Measurements from ENCODE around the gene TTL. TPM values are rescaled to one million over a fixed set of nuclear protein-coding genes. Genes with fewer than 3 reads are reported as not detected.
"Not testable (repeated sequence)": the region's sequence is repeated elsewhere in the genome, so short reads cannot be mapped to it uniquely, and the experiment has no call there.

Gene TTL
- total RNA-seq, 1 experiment from 2014 or later: 31.8 TPM

DNA sequence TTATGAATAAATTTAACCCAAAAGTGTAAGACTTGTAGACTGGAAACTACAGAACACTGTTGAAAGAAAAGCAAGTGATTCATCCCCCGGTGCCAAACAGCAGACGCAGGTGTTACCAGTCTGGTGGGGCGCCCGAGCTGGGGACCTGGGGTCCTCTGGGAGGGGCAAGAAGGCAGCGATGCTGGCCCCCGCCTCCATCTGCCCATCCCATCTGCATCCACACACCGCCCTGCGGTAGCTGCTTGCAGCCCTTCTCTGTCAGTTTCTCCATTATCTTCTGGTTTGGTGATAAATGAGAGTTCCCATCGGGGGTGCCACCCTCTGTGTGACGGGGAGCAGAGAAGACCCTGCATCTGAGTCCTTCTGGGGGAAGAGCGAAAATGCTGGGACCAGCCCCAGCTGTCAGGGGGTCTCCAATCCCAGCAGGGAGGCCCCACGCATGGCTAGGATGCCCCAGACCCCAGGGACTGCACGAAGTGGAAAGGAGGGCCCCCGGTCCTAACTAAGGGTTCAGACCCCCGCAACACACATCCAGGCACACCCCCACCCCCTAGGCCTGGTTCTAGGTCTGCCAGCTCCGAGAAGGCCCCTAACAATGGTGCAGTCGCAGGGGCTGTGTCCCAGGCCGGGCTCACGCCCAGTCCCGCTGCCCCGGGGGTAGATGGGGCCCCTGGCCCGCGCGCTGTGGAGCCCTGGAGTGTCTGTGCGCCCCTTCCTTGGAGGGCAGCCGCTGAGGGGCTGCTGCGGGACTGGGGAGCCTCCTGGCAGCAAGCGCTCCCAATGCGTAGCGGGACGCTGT lies 47.8 kb upstream of the TTL start:
- H3K27ac Mint-ChIP-seq (ENCODE audit: unreplicated experiment): no peak overlapping the region

DNA sequence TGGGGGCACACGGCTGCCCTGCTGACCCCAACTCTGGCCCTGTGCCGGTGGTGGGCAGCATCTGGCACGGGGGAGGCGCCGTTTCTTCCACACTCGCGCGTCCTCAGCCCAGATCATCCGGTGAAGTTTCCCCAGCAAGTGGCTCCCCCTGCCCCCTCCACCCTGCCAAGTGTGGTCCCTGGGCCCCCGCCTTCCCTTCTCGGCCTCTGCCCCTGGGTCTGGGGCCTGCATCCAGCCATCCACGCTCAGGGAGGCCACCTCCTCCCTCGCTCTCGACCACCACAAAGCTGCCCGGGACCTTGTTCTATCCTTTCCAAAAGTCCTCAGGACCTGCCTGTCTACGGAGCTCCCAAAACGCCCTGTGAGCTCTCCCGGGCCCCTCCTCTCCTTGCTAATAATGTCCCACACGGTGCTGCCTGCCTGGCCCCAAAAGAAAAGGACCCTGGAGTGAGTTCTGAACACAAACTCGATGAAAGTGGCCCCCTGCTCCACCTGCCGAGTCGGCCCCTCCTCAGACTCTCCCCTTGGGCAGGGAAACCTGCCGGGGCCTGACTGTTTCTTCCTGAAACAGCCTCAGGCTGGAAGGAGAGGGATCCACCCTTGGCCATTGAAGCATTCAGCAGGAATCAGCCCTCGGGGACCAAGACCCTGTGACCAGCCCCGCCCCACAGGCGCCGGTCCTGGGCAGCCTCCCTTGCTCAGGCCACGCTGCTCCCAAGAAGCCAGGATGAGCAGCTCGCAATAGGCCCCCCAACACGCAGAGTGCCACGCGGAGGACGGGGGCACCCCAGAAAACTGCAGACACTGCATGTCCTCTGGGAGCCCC lies 46.9 kb upstream of the TTL start:
- BruUV-seq (replicated peaks); H3K27ac Mint-ChIP-seq (ENCODE audit: unreplicated experiment); intact Hi-C loops (cut with micrococcal nuclease; ENCODE audit: unreplicated experiment); H3K36me3 Mint-ChIP-seq (ENCODE audit: insufficient read depth, unreplicated experiment); DNase-seq; H3K4me3 Mint-ChIP-seq (ENCODE audit: low read depth, unreplicated experiment); H3K9me3 Mint-ChIP-seq (ENCODE audit: low read depth, unreplicated experiment); CTCF ChIA-PET; H3K4me1 Mint-ChIP-seq (ENCODE audit: low read depth, unreplicated experiment): not testable (repeated sequence)
- H3K27me3 Mint-ChIP-seq (ENCODE audit: unreplicated experiment): peaks cover 14% of the 10 kb centered on the region

More for the DNA sequence above, 47.8 kb upstream of the TTL start:
- no TSS peak for BruUV-seq (replicated peaks)
- Mint-ChIP-seq H3K27me3 (ENCODE audit: unreplicated experiment) (peaks cover 14% of the 10 kb centered on the region), H3K9me3 (ENCODE audit: low read depth, unreplicated experiment) (no peaks in the 10 kb centered on the region), H3K36me3 (ENCODE audit: insufficient read depth, unreplicated experiment) (peaks cover 5% of the 10 kb centered on the region), H3K4me3 (ENCODE audit: low read depth, unreplicated experiment) (peak overlapping the region; percentile 63), H3K4me1 (ENCODE audit: low read depth, unreplicated experiment) (no peaks in the 10 kb centered on the region)
- no peak for DNase-seq
- TF ChIP-seq, protein P1, sequence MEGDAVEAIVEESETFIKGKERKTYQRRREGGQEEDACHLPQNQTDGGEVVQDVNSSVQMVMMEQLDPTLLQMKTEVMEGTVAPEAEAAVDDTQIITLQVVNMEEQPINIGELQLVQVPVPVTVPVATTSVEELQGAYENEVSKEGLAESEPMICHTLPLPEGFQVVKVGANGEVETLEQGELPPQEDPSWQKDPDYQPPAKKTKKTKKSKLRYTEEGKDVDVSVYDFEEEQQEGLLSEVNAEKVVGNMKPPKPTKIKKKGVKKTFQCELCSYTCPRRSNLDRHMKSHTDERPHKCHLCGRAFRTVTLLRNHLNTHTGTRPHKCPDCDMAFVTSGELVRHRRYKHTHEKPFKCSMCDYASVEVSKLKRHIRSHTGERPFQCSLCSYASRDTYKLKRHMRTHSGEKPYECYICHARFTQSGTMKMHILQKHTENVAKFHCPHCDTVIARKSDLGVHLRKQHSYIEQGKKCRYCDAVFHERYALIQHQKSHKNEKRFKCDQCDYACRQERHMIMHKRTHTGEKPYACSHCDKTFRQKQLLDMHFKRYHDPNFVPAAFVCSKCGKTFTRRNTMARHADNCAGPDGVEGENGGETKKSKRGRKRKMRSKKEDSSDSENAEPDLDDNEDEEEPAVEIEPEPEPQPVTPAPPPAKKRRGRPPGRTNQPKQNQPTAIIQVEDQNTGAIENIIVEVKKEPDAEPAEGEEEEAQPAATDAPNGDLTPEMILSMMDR (IDR thresholded peaks at IDR 0.05; ENCODE audit: unreplicated experiment): no peak
- intact Hi-C loops (cut with micrococcal nuclease; ENCODE audit: unreplicated experiment): no loop called here
- CTCF ChIA-PET: interaction anchor here (0.8 kb wide), 1 partner anchor 181 kb away, joined by 3 read pairs; no protein-coding TSS in a partner anchor

DNA sequence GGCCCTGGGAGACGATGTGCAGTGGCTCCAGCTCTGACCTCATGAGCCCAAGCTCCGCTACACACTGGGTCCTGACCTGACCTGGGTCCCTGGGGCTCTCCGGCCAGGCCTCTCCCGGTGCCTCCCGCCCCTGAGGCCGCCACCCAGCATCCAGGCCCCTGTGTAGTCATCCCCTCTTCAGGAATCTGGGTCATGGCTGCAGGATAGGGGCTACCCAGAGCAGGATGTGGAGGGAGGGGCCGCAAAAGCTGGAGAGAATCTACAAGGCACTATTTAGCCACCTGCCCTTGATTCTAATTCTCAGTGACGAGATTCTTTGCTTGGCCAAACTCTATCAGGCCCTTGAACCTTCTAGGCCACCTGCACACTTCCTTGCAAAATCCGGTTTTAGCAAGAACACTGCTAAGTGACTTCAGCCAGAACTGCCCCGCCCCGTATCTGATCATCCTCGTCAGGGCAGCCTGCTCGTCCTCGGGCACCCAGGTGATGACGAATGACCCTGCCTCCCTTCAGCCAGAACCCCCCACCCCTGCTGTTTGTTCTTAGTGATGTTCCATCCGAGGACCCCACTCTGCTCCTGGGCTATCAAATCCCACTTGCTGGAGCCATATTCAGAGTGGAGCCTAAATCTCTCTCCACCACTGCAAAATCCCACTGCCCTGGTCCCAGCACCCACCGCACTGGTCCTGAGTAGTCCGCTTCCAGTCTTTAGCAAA lies 46.1 kb upstream of the TTL start:
- CTCF ChIA-PET; intact Hi-C loops (cut with micrococcal nuclease; ENCODE audit: unreplicated experiment); BruUV-seq (replicated peaks); DNase-seq; H3K4me1 Mint-ChIP-seq (ENCODE audit: low read depth, unreplicated experiment); H3K4me3 Mint-ChIP-seq (ENCODE audit: low read depth, unreplicated experiment); H3K27ac Mint-ChIP-seq (ENCODE audit: unreplicated experiment); H3K36me3 Mint-ChIP-seq (ENCODE audit: insufficient read depth, unreplicated experiment); H3K9me3 Mint-ChIP-seq (ENCODE audit: low read depth, unreplicated experiment): not testable (repeated sequence)
- peaks cover 14% of the 10 kb centered on the region for H3K27me3 Mint-ChIP-seq (ENCODE audit: unreplicated experiment)

DNA sequence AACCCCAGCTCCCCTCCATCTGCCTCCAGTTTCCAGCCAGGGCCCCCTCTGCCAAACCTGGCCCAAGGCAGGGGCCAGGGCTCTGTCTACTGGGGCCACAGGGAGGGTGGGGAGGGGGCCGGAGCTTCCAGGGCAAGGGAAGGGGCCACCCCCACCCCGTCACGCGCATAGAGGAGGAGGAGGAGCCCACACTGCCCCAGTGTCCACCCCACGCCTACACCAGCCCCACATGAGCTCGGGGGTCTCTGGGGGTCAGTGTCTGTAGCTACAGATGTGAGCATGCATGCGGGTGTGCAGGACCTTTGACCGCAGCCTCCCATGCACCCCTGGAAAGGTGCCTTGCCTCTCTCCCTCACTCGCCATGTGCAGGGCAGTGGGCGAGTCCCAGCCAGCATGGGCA lies 45.0 kb upstream of the TTL start:
- DNase-seq; H3K36me3 Mint-ChIP-seq (ENCODE audit: insufficient read depth, unreplicated experiment); H3K4me3 Mint-ChIP-seq (ENCODE audit: low read depth, unreplicated experiment); H3K4me1 Mint-ChIP-seq (ENCODE audit: low read depth, unreplicated experiment); CTCF ChIA-PET; intact Hi-C loops (cut with micrococcal nuclease; ENCODE audit: unreplicated experiment); H3K27ac Mint-ChIP-seq (ENCODE audit: unreplicated experiment); BruUV-seq (replicated peaks); H3K9me3 Mint-ChIP-seq (ENCODE audit: low read depth, unreplicated experiment): not testable (repeated sequence)
- H3K27me3 Mint-ChIP-seq (ENCODE audit: unreplicated experiment): peaks cover 14% of the 10 kb centered on the region

DNA sequence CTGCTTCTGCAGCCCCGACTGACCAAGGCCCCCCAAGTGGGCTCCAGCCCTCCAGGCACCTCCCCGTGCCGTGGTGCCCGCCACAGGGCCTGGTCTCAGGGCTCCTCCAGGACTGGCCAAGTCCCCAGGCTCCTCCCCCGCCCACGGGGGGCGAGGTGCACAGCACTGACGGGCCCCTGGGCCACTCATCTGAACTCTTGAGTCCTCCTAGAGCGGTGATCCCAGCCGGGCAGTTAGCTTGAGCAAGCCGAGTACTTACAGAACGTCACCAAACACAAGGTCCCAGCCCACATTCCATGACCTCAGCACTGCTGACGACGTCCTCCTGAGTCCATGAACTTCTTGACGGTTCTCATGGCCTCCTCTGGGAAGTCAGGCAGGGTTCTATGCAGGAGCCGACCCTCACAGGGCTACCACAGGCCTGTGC lies 44.5 kb upstream of the TTL start:
- DNase-seq; H3K4me3 Mint-ChIP-seq (ENCODE audit: low read depth, unreplicated experiment); BruUV-seq (replicated peaks); H3K27ac Mint-ChIP-seq (ENCODE audit: unreplicated experiment); intact Hi-C loops (cut with micrococcal nuclease; ENCODE audit: unreplicated experiment); H3K4me1 Mint-ChIP-seq (ENCODE audit: low read depth, unreplicated experiment); CTCF ChIA-PET; H3K9me3 Mint-ChIP-seq (ENCODE audit: low read depth, unreplicated experiment); H3K36me3 Mint-ChIP-seq (ENCODE audit: insufficient read depth, unreplicated experiment): not testable (repeated sequence)
- peaks cover 14% of the 10 kb centered on the region for H3K27me3 Mint-ChIP-seq (ENCODE audit: unreplicated experiment)

DNA sequence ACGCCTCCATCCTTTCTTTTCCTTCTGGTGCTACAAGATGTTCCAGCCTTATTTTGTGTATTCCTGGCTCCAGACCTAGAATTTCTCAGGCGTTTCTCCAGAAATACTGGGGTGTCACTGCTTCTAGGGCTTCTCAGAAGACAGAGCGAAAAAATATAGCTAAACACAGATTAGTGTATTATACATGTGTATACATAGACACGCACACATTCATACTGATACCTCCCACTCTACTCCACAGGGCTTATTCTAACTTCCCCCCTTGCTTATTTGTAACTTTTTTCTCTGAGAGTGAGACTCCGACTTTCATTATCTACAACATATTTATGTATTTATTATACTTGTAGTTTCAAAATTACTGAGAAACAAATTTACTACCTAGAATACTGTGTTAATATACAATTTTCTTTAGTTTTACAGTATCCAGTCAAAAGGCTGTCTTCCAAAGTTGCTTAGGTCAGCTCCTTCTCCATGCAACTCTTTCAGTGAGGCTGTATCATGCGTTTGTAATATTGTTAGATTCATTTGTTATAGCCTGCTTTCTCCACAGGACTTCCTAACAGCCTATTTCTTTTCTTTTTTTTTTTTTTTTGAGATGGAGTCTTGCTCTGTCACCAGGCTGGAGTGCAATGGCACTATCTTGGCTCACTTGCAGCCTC lies 43.2 kb upstream of the TTL start:
- CTCF ChIA-PET; H3K36me3 Mint-ChIP-seq (ENCODE audit: insufficient read depth, unreplicated experiment); H3K4me1 Mint-ChIP-seq (ENCODE audit: low read depth, unreplicated experiment); H3K4me3 Mint-ChIP-seq (ENCODE audit: low read depth, unreplicated experiment); intact Hi-C loops (cut with micrococcal nuclease; ENCODE audit: unreplicated experiment); H3K9me3 Mint-ChIP-seq (ENCODE audit: low read depth, unreplicated experiment); H3K27ac Mint-ChIP-seq (ENCODE audit: unreplicated experiment); BruUV-seq (replicated peaks); DNase-seq: not testable (repeated sequence)
- H3K27me3 Mint-ChIP-seq (ENCODE audit: unreplicated experiment): peaks cover 20% of the 10 kb centered on the region

- DNase-seq; H3K27ac Mint-ChIP-seq (ENCODE audit: unreplicated experiment); H3K9me3 Mint-ChIP-seq (ENCODE audit: low read depth, unreplicated experiment); H3K36me3 Mint-ChIP-seq (ENCODE audit: insufficient read depth, unreplicated experiment); H3K4me3 Mint-ChIP-seq (ENCODE audit: low read depth, unreplicated experiment); intact Hi-C loops (cut with micrococcal nuclease; ENCODE audit: unreplicated experiment); CTCF ChIA-PET; BruUV-seq (replicated peaks); H3K4me1 Mint-ChIP-seq (ENCODE audit: low read depth, unreplicated experiment): not testable (repeated sequence)
- H3K27me3 Mint-ChIP-seq (ENCODE audit: unreplicated experiment): peaks cover 12% of the 10 kb centered on the region
Measured at GRCh38 chr2:112444256-112444655, 37.7 kb upstream of the TTL start.
